IMR-90 (cell line): ENCODE data around the gene IRAG1. TPM values are rescaled to one million over a fixed set of nuclear protein-coding genes. Genes with fewer than 3 reads are reported as not detected.
A peak's percentile ranks its signal among the peaks of the same experiment; 100 is the strongest.

Experiments used
- ATAC-seq: fragments of 200-7000 bp; cut with Tn5 transposase; 2 replicates; pipeline ENCODE4 v1.9.1; 2020; ENCODE audit warnings: low read depth, mild to moderate bottlenecking, moderate library complexity
- BruUV-seq: library from RNA; stranded (reverse); fragments of 400-500 nt; replicated peaks from 2 replicates; lab custom pipeline; 2021; lab: Mats Ljungman, UMichigan
- CTCF ChIA-PET: fragments of 300-600 bp; formaldehyde crosslinking; extraction: SDS; loops from one replicate; lab custom pipeline; 2021; ENCODE audit warnings: antibody characterized with exemption; lab: Yijun Ruan, JAX
- POLR2A ChIA-PET: fragments of 300-600 bp; sonication (Branson Sonifier 250); formaldehyde crosslinking; loops from one replicate; lab custom pipeline; 2022; ENCODE audit warnings: antibody characterized with exemption; ENCODE audit not compliant: unreplicated experiment; lab: Charles Lee
- DNase-seq: peaks from one replicate; pipeline ENCODE4 v3.0.0; 2013
- H2AFZ ChIP-seq: replicated peaks from 2 replicates; pipeline ENCODE3; 2013; ENCODE audit warnings: low read length, mild to moderate bottlenecking; ENCODE audit not compliant: poor library complexity
- H2AK5ac ChIP-seq: 2 replicates; pipeline ENCODE4 v1.6.1; 2013; ENCODE audit warnings: low read depth, low read length, inconsistent platforms
- H2AK9ac ChIP-seq: replicated peaks from 2 replicates; pipeline ENCODE3; 2013; ENCODE audit warnings: mild to moderate bottlenecking, low read depth, low read length, moderate library complexity; ENCODE audit not compliant: poor library complexity
- H2BK120ac ChIP-seq: 2 replicates; pipeline ENCODE4 v1.6.1; 2013; ENCODE audit warnings: low read depth, low read length, inconsistent platforms
- H2BK15ac ChIP-seq: 3 replicates; pipeline ENCODE4 v1.6.1; 2013; ENCODE audit warnings: low read depth, low read length, inconsistent platforms
- H2BK20ac ChIP-seq: 2 replicates; pipeline ENCODE4 v1.6.1; 2013; ENCODE audit warnings: low read depth, mild to moderate bottlenecking, inconsistent platforms, low read length, moderate library complexity
- H2BK5ac ChIP-seq: 2 replicates; pipeline ENCODE4 v1.6.1; 2013; ENCODE audit warnings: mild to moderate bottlenecking, low read depth, low read length, inconsistent platforms; ENCODE audit not compliant: poor library complexity, severe bottlenecking
- H3K14ac ChIP-seq: replicated peaks from 2 replicates; pipeline ENCODE4 v1.6.1; 2013; ENCODE audit warnings: low read depth, low read length, inconsistent platforms
- H3K18ac ChIP-seq: 2 replicates; pipeline ENCODE4 v1.6.1; 2013; ENCODE audit warnings: low read depth, low read length, control low read depth
- H3K23ac ChIP-seq: 2 replicates; pipeline ENCODE4 v1.6.1; 2013; ENCODE audit warnings: low read depth, low read length, inconsistent platforms
- H3K27ac ChIP-seq: 2 replicates; pipeline ENCODE4 v1.5.1; 2013; ENCODE audit warnings: mild to moderate bottlenecking, control low read depth, low read length; ENCODE audit not compliant: insufficient read depth
- H3K27me3 ChIP-seq: 2 replicates; pipeline ENCODE4 v1.6.1; 2013; ENCODE audit warnings: low read length; ENCODE audit not compliant: control insufficient read depth, insufficient read depth
- H3K36me3 ChIP-seq: 2 replicates; pipeline ENCODE4 v1.6.1; 2013; ENCODE audit warnings: low read length, mixed read lengths; ENCODE audit not compliant: control insufficient read depth, insufficient read depth
- H3K4ac ChIP-seq: 2 replicates; pipeline ENCODE4 v1.6.1; 2013; ENCODE audit warnings: low read depth, low read length, inconsistent platforms
- H3K4me1 ChIP-seq: 2 replicates; pipeline ENCODE4 v1.6.1; 2013; ENCODE audit warnings: low read length, mixed read lengths; ENCODE audit not compliant: control insufficient read depth, insufficient read depth
- H3K4me2 ChIP-seq: 2 replicates; pipeline ENCODE4 v1.6.1; 2013; ENCODE audit warnings: low read depth, mild to moderate bottlenecking, control low read depth, low read length, moderate library complexity
- H3K4me3 ChIP-seq: 2 replicates; pipeline ENCODE4 v1.5.1; 2013; ENCODE audit warnings: low read depth, mild to moderate bottlenecking, control low read depth, low read length, moderate library complexity; ENCODE audit not compliant: insufficient read depth
- H3K56ac ChIP-seq: 2 replicates; pipeline ENCODE4 v1.6.1; 2013; ENCODE audit warnings: low read length, inconsistent platforms; ENCODE audit not compliant: insufficient read depth; ENCODE audit errors: extremely low read depth
- H3K79me1 ChIP-seq, 2 experiments: 2 replicates each; pipeline ENCODE4 v1.6.1; 2013; ENCODE audit warnings: low read length in 2 of 2, inconsistent platforms in 1 of 2, low read depth in 1 of 2
- H3K9ac ChIP-seq: 2 replicates; pipeline ENCODE4 v1.6.1; 2013; ENCODE audit warnings: low read depth, low read length, control low read depth
- H3K9me1 ChIP-seq: 2 replicates; pipeline ENCODE4 v1.6.1; 2013; ENCODE audit warnings: low read length, inconsistent platforms; ENCODE audit not compliant: insufficient read depth
- H3K9me3 ChIP-seq: 2 replicates; pipeline ENCODE4 v1.6.1; 2013; ENCODE audit warnings: low read length; ENCODE audit not compliant: control insufficient read depth, insufficient read depth
- H4K20me1 ChIP-seq: 2 replicates; pipeline ENCODE4 v1.6.1; 2013; ENCODE audit warnings: low read length, inconsistent platforms; ENCODE audit not compliant: insufficient read depth
- H4K5ac ChIP-seq: 2 replicates; pipeline ENCODE4 v1.6.1; 2013; ENCODE audit warnings: mild to moderate bottlenecking, low read depth, low read length, control low read depth
- H4K8ac ChIP-seq, 2 experiments: 2 replicates each; pipeline ENCODE4 v1.6.1; 2013; ENCODE audit warnings: low read depth in 2 of 2, low read length in 2 of 2, control low read depth in 1 of 2, inconsistent platforms in 1 of 2
- H4K91ac ChIP-seq: 2 replicates; pipeline ENCODE4 v1.6.1; 2013; ENCODE audit warnings: low read depth, low read length, inconsistent platforms; ENCODE audit not compliant: insufficient read depth
- BHLHE40 ChIP-seq: fragments of 150-350 bp; IDR thresholded peaks from 2 replicates; pipeline ENCODE4 v1.6.1; 2016; ENCODE audit warnings: mild to moderate bottlenecking, low read depth, low read length
- CHD1 ChIP-seq: IDR thresholded peaks from 2 replicates; pipeline ENCODE4 v1.6.1; 2012; ENCODE audit warnings: low read depth, low read length, improper control_type of control experiment
- FOS ChIP-seq: fragments of 150-350 bp; IDR thresholded peaks from 2 replicates; pipeline ENCODE4 v1.6.1; 2016; ENCODE audit warnings: low read depth, low read length
- NFE2L2 ChIP-seq: fragments of 150-350 bp; IDR thresholded peaks from 2 replicates; pipeline ENCODE4 v1.6.1; 2016; ENCODE audit warnings: low read depth, mild to moderate bottlenecking, low read length
- RAD21 ChIP-seq: IDR thresholded peaks from 2 replicates; pipeline ENCODE4 v1.6.1; 2012; ENCODE audit warnings: low read length, improper control_type of control experiment
- WGBS, 2 experiments: methylation state at CpG; one replicate each; pipeline versions ENCODE4 v1.1.5 to v1.1.7; 2013; ENCODE audit warnings: missing lambda C conversion rate in 2 of 2; ENCODE audit not compliant: insufficient read length in 1 of 2; ENCODE audit errors: extremely low coverage in 2 of 2; 5-methylcytosine and 5-hydroxymethylcytosine counted together
- dilution Hi-C: fragments of 300-500 bp; cut with HindIII; formaldehyde crosslinking; loops from one replicate; pipeline ENCODE4 v1.14.3; 2018; ENCODE audit warnings: low sequenced_read_pairs; ENCODE audit not compliant: unreplicated experiment
- in situ Hi-C: fragments of 300-500 bp; cut with MboI; formaldehyde crosslinking; loops from 3 replicates; pipeline ENCODE4 v1.14.3; 2019; ENCODE audit warnings: low sequenced_read_pairs, inconsistent platforms, mixed read lengths
- intact Hi-C: fragments of 100-400 bp; cut with micrococcal nuclease; formaldehyde crosslinking; loops from 2 replicates; pipeline ENCODE4 v1.10.0; 2022
- polyA plus RNA-seq, 3 experiments: library from polyadenylated mRNA; depleted of rRNA; stranded (reverse); fragments of >200 nt; gene quantifications; 2 replicates each; pipeline ENCODE4 v1.2.3, GENCODE V29; 2012; ENCODE audit warnings: low replicate concordance in 1 of 3
- total RNA-seq: library from RNA; depleted of rRNA; stranded (reverse); fragments of >200 nt; gene quantifications from 2 replicates; pipeline ENCODE4 v1.2.3, GENCODE V29; 2012

Gene IRAG1
- total and polyA plus RNA-seq, 2 of the 4 experiments (the other 2 are of a cell fraction): 19.4 to 25.8 TPM

DNA sequence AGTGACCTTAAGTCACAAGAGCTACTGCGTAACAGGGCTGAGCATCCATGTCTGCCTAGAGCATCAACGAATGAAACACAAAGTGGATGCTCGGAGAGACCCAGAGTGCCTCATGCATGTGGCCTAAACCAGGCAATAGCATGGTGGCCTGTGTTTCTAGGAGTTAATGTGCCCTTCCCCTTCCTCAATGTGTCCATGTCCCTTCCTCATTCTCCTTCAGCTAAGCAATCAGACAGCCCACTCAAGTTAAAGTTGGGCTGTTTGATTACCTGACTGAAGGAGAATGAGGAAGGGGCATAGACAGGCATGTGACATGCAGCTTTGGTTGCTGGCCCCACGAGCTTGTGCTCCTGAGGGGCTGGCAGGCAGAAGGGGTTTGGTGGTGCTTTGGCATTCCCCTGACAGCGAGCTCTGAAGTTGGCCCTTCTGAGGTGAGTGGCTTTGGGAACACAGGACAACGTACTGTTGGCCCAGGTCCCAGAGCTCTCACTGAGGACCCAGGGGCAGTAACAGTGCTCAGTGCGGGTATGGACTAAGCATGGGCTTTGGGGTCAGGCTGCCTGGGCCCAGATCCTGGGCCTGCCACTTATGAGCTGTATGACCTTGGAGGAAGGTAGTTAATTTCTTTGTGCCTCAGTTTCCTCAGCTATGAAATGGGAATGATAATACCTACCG is 46.7 kb downstream of the IRAG1 start:
- peak overlapping the region; percentile 34; the same call in 1 of the 2 replicates for H3K4ac ChIP-seq
- H3K9me1 ChIP-seq: peaks cover 41% of the 10 kb centered on the region
- H3K79me1 ChIP-seq: peaks cover 11 to 84% of the 10 kb centered on the region in 2 experiments; a peak in 3 of 4 replicates
- dilution Hi-C loops (no loop called here), intact Hi-C loops (no loop called here), in situ Hi-C loops (no loop called here)
- H2AK5ac ChIP-seq: peak overlapping the region; percentile 3; the same call in 1 of the 2 replicates
- BruUV-seq: no TSS peak
- no peak overlapping the region for H3K56ac ChIP-seq
- H4K5ac ChIP-seq: peak overlapping the region; percentile 18; the same call in 1 of the 2 replicates
- peak overlapping the region; percentile 7; the same call in 1 of the 2 replicates for H4K91ac ChIP-seq
- TF ChIP-seq FOS (no peak), BHLHE40 (no peak), RAD21 (no peak), NFE2L2 (no peak), CHD1 (no peak)
- ATAC-seq: no peak
- no peaks in the 10 kb centered on the region for H3K9me3 ChIP-seq
- ChIA-PET CTCF (no interaction called here), POLR2A (no interaction called here)
- H3K4me3 ChIP-seq: no peak overlapping the region
- H2BK15ac ChIP-seq: 0 out of 3 replicates have a peak overlapping the region, but pooled peaks have one; percentile 25
- no peak overlapping the region for H2AFZ ChIP-seq
- no peak overlapping the region for H3K9ac ChIP-seq
- H3K14ac ChIP-seq: peak overlapping the region; percentile 70; the same call in 1 of the 2 replicates
- H2BK120ac ChIP-seq: no peak overlapping the region
- no peak overlapping the region for H3K18ac ChIP-seq
- no peaks in the 10 kb centered on the region for H3K27me3 ChIP-seq
- peaks cover 1% of the 10 kb centered on the region; the same call in 1 of the 2 replicates for H4K20me1 ChIP-seq
- 79% methylated on average over 2 of the region's 8 CpGs; no CpG with 5 or more reads in 1 of the 2 experiments for WGBS, 2 experiments
- no peak for DNase-seq
- no peak overlapping the region for H4K8ac ChIP-seq
- no peak overlapping the region for H3K27ac ChIP-seq
- H3K4me2 ChIP-seq: no peak overlapping the region
- peaks cover 33% of the 10 kb centered on the region for H3K36me3 ChIP-seq
- H3K4me1 ChIP-seq: peaks cover 23% of the 10 kb centered on the region
- H2BK5ac ChIP-seq: no peak overlapping the region
- 0 out of 2 replicates have a peak overlapping the region, but pooled peaks have one; percentile 31 for H3K23ac ChIP-seq
- no peak overlapping the region for H2AK9ac ChIP-seq
- no peak overlapping the region for H2BK20ac ChIP-seq
